GM12878 (cell line): ENCODE data around the gene FGD5. TPM values are rescaled to one million over a fixed set of nuclear protein-coding genes. Genes with fewer than 3 reads are reported as not detected.

Experiments
- ATAC-seq: fragments of 200-7000 bp; cut with Tn5 transposase; 3 replicates; pipeline ENCODE4 v1.9.1; 2020; ENCODE audit warnings: mild to moderate bottlenecking, moderate library complexity
- BruUV-seq: library from RNA; stranded (reverse); fragments of 400-500 nt; replicated peaks from 2 replicates; lab custom pipeline; 2021; lab: Mats Ljungman, UMichigan
- CTCF ChIA-PET: fragments of 300-600 bp; sonication (Branson Sonifier 250); formaldehyde crosslinking; extraction: SDS; loops from one replicate; lab custom pipeline; 2021; ENCODE audit warnings: inconsistent platforms; lab: Yijun Ruan, JAX
- POLR2A ChIA-PET: fragments of 350-600 bp; formaldehyde crosslinking; extraction: SDS; loops from one replicate; lab custom pipeline; 2021; ENCODE audit warnings: inconsistent platforms; lab: Charles Lee
- RAD21 ChIA-PET: fragments of 300-600 bp; sonication (Branson Sonifier 250); formaldehyde crosslinking; loops from one replicate; lab custom pipeline; 2023; ENCODE audit warnings: antibody characterized with exemption; ENCODE audit not compliant: unreplicated experiment; lab: Charles Lee
- SMC1A ChIA-PET: fragments of 300-600 bp; sonication (Branson Sonifier 250); formaldehyde crosslinking; loops from one replicate; lab custom pipeline; 2023; ENCODE audit not compliant: unreplicated experiment, uncharacterized antibody; lab: Charles Lee
- DNase-seq: peaks from one replicate; pipeline ENCODE4 v3.0.0-alpha.2; 2011; ENCODE audit warnings: low read depth, low spot score
- FAIRE-seq: peaks from 3 replicates; lab custom pipeline; 2011; peaks lifted over from hg19 to GRCh38; lab: Jason Lieb, UNC
- H2AFZ ChIP-seq: 2 replicates; pipeline ENCODE4 v1.6.0; 2011; ENCODE audit warnings: low read depth, low read length, control low read depth; ENCODE audit not compliant: control insufficient read depth
- H3K27ac ChIP-seq: 2 replicates; pipeline ENCODE4 v1.5.1; 2011; ENCODE audit warnings: control low read depth; ENCODE audit not compliant: control insufficient read depth, insufficient read depth
- H3K27me3 ChIP-seq, 2 experiments: replicated peaks in 1 of 2; 2 replicates each; pipeline versions ENCODE4 v1.6.0 to v1.6.1; 2011; ENCODE audit warnings: low read length in 1 of 2; ENCODE audit not compliant: control insufficient read depth in 2 of 2, insufficient read depth in 2 of 2
- H3K36me3 ChIP-seq, 2 experiments: 2 replicates each; pipeline ENCODE4 v1.5.1; 2011; ENCODE audit warnings: low read length in 1 of 2; ENCODE audit not compliant: control insufficient read depth in 2 of 2, insufficient read depth in 2 of 2
- H3K4me1 ChIP-seq: 2 replicates; pipeline ENCODE4 v1.6.1; 2011; ENCODE audit warnings: mild to moderate bottlenecking, low read length, moderate library complexity, mixed read lengths; ENCODE audit not compliant: control insufficient read depth, insufficient read depth
- H3K4me2 ChIP-seq: 2 replicates; pipeline ENCODE4 v1.6.0; 2011; ENCODE audit warnings: control low read depth; ENCODE audit not compliant: control insufficient read depth, insufficient read depth
- H3K4me3 ChIP-seq: fragments of 200-600 bp; sonication (generic); 2 replicates; pipeline ENCODE4 v1.5.1; 2016
- H3K79me2 ChIP-seq: 2 replicates; pipeline ENCODE4 v1.6.0; 2011; ENCODE audit warnings: low read length; ENCODE audit not compliant: control insufficient read depth, insufficient read depth
- H3K9ac ChIP-seq: 2 replicates; pipeline ENCODE4 v1.8.0; 2011; ENCODE audit warnings: low read length, control low read depth, mixed read lengths; ENCODE audit not compliant: control insufficient read depth, insufficient read depth
- H3K9me3 ChIP-seq: replicated peaks from 3 replicates; pipeline ENCODE4 v1.5.1; 2011; ENCODE audit warnings: mild to moderate bottlenecking, low read length; ENCODE audit not compliant: control insufficient read depth, insufficient read depth
- H4K20me1 ChIP-seq: 2 replicates; pipeline ENCODE4 v1.6.0; 2011; ENCODE audit not compliant: control insufficient read depth, insufficient read depth
- EED ChIP-seq: sonication (generic); IDR thresholded peaks from 2 replicates; pipeline ENCODE4 v1.6.1; 2016; ENCODE audit warnings: antibody characterized with exemption, low read depth
- ETV6 ChIP-seq, 2 experiments: fragments of 450-650 bp in 1 of 2; IDR thresholded peaks in 1 of 2; conservative IDR thresholded peaks in 1 of 2; 2 replicates each; pipeline ENCODE4 v1.6.1; 2014; ENCODE audit warnings: antibody characterized with exemption in 1 of 2, borderline replicate concordance in 1 of 2, low read depth in 1 of 2, mild to moderate bottlenecking in 1 of 2, moderate library complexity in 1 of 2
- GABPA ChIP-seq: IDR thresholded peaks from 2 replicates; pipeline ENCODE4 v1.6.1; 2014; ENCODE audit warnings: antibody characterized with exemption, low read depth, mild to moderate bottlenecking, inconsistent platforms
- GATAD2B ChIP-seq: fragments of 450-650 bp; conservative IDR thresholded peaks from 2 replicates; pipeline ENCODE4 v1.6.1; 2017; ENCODE audit warnings: low read depth, mild to moderate bottlenecking, moderate library complexity
- SMAD5 ChIP-seq: IDR thresholded peaks from 2 replicates; pipeline ENCODE4 v1.6.1; 2016; ENCODE audit warnings: antibody characterized with exemption, low read depth
- SPI1 ChIP-seq: IDR thresholded peaks from 2 replicates; pipeline ENCODE4 v1.6.1; 2011; ENCODE audit warnings: low read depth, mild to moderate bottlenecking, low read length, moderate library complexity, borderline replicate concordance; ENCODE audit not compliant: insufficient read depth
- SREBF1 ChIP-seq: IDR thresholded peaks from 2 replicates; pipeline ENCODE4 v1.6.1; 2012; ENCODE audit warnings: mild to moderate bottlenecking, low read length
- SUPT20H ChIP-seq: IDR thresholded peaks from 2 replicates; pipeline ENCODE4 v1.6.1; 2011; ENCODE audit warnings: low read depth, mild to moderate bottlenecking, low read length, moderate library complexity, borderline replicate concordance; ENCODE audit not compliant: control insufficient read depth
- WRNIP1 ChIP-seq: IDR thresholded peaks from 2 replicates; pipeline ENCODE4 v1.6.1; 2011; ENCODE audit warnings: low read depth, low read length, improper control_type of control experiment, borderline replicate concordance
- ZNF384 ChIP-seq: IDR thresholded peaks from 2 replicates; pipeline ENCODE4 v1.6.1; 2012; ENCODE audit warnings: low read depth, mild to moderate bottlenecking, low read length, improper control_type of control experiment, borderline replicate concordance
- WGBS: methylation state at CpG from one replicate; pipeline ENCODE4 v1.1.6; 2016; ENCODE audit warnings: low lambda C conversion rate; ENCODE audit not compliant: insufficient replicate concordance, insufficient coverage; ENCODE audit errors: missing lambda C conversion rate; 5-methylcytosine and 5-hydroxymethylcytosine counted together
- in situ Hi-C: fragments of 300-500 bp; cut with MboI; formaldehyde crosslinking; loops from 9 replicates; pipeline ENCODE4 v1.14.3; 2018; ENCODE audit warnings: mixed read lengths
- intact Hi-C: fragments of 100-400 bp; cut with micrococcal nuclease; formaldehyde crosslinking; loops from one replicate; pipeline ENCODE4 v1.14.2; 2022; ENCODE audit not compliant: unreplicated experiment
- polyA plus RNA-seq, 11 experiments: library from polyadenylated mRNA; depleted of rRNA in 4 of 11; unstranded in 6 of 11; stranded (reverse) in 5 of 11; fragments of >200 nt; fragmentation: Nextera tagmentation in 4 of 11; fragmentation: Illumina TruSeq in 1 of 11; extraction: Ambion mirVana in 4 of 11; extraction: Trizol in 1 of 11; gene quantifications; 1 replicate in 1 of 11; 2 replicates in 10 of 11; pipeline versions ENCODE4 v1.2.1 to v1.2.3, GENCODE V29; 2011 to 2016; ENCODE audit warnings: inconsistent platforms in 2 of 11, missing spikeins in 2 of 11, low read depth in 1 of 11
- total RNA-seq, 4 experiments: library from RNA; depleted of rRNA in 3 of 4; stranded (reverse); fragments of >200 nt in 3 of 4; fragmentation: Illumina TruSeq in 1 of 4; extraction: Trizol in 1 of 4; gene quantifications; 2 replicates each; pipeline versions ENCODE4 v1.2.1 to v1.2.3, GENCODE V29; 2013 to 2021

The FGD5 gene
- total and polyA plus RNA-seq, 10 of the 15 experiments (the other 5 are each of a cell fraction or from before 2014, with no cell fraction given) = 0.03 to 0.13 (median 0.11) TPM; not detected in 3

- Histone ChIP-seq H3K36me3 (peaks cover 0 to 6% of the 10 kb centered on the region in 2 experiments; a peak in 3 of 4 replicates), H3K9me3 (no peaks in the 10 kb centered on the region), H2AFZ (no peak overlapping the region), H4K20me1 (no peaks in the 10 kb centered on the region), H3K9ac (no peak overlapping the region), H3K27ac (no peak overlapping the region), H3K27me3 (no peaks in the 10 kb centered on the region), H3K4me2 (no peak overlapping the region), H3K4me1 (no peaks in the 10 kb centered on the region; the same call in 1 of the 2 replicates), H3K4me3 (no peak overlapping the region), H3K79me2 (peaks cover 19% of the 10 kb centered on the region)
- TF ChIP-seq SMAD5 (no peak), SPI1 (no peak), EED (no peak), SUPT20H (no peak), SREBF1 (no peak), ETV6 (conservative IDR thresholded peaks at IDR 0.05 in 1 of 2, IDR thresholded peaks at IDR 0.05 in 1 of 2; ENCODE audit: borderline replicate concordance in 1 of 2, low read depth in 1 of 2) (no peak), GATAD2B (no peak), WRNIP1 (no peak), ZNF384 (no peak), GABPA (no peak)
- SMC1A ChIA-PET = no interaction called here
- 94% methylated on average over 1 of the region's 1 CpG for WGBS
- no peak for FAIRE-seq
- intact Hi-C loops = no loop called here
- RAD21 ChIA-PET = no interaction called here
- CTCF ChIA-PET = interaction anchor here (1.0 kb wide), 2 partner anchors 9 to 16 kb away, joined by 3 read pairs; no protein-coding TSS in a partner anchor
- POLR2A ChIA-PET = no interaction called here
- DNase-seq = no peak
- ATAC-seq = no peak
- no TSS peak for BruUV-seq
- in situ Hi-C loops = no loop called here
These were observed 123.1 kb downstream of the FGD5 start for GRCh38 chr3:14941871-14942270.
